Measurements from ENCODE around the gene SERPINA10.
"Not testable (repeated sequence)": the region's sequence is repeated elsewhere in the genome, so short reads cannot be mapped to it uniquely, and the experiment has no call there.

Gene SERPINA10

DNA sequence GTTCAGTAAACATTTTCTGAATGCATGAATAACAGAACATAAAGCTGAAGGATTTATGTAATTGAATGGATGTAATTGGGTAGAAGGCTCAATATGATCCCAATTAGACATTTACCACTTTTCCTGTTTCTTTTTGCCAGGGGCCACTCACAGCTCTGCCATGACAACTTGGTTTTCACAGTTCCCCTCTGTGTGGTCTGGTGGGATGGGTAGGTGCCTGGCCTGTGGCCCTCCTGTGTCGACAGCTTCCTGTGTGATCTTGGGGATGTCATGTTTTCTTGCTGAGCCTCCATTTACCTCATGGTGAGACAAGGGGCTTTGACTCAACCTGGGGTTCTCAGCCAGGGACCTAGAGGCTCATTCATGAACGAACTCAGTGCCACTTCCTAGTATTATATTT, 12.6 kb upstream of the SERPINA10 start:
- TF ChIP-seq, protein P1, sequence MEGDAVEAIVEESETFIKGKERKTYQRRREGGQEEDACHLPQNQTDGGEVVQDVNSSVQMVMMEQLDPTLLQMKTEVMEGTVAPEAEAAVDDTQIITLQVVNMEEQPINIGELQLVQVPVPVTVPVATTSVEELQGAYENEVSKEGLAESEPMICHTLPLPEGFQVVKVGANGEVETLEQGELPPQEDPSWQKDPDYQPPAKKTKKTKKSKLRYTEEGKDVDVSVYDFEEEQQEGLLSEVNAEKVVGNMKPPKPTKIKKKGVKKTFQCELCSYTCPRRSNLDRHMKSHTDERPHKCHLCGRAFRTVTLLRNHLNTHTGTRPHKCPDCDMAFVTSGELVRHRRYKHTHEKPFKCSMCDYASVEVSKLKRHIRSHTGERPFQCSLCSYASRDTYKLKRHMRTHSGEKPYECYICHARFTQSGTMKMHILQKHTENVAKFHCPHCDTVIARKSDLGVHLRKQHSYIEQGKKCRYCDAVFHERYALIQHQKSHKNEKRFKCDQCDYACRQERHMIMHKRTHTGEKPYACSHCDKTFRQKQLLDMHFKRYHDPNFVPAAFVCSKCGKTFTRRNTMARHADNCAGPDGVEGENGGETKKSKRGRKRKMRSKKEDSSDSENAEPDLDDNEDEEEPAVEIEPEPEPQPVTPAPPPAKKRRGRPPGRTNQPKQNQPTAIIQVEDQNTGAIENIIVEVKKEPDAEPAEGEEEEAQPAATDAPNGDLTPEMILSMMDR (conservative IDR thresholded peaks at IDR 0.05): no peak
- TF ChIP-seq ZFX (IDR thresholded peaks at IDR 0.05): no peak

GRCh38 chr14:94304243-94304642, 11.2 kb upstream of the SERPINA10 start:
- TF ChIP-seq, protein P1 (conservative IDR thresholded peaks at IDR 0.05): no peak
- TF ChIP-seq ZFX (IDR thresholded peaks at IDR 0.05): no peak

More for the DNA sequence above, 12.6 kb upstream of the SERPINA10 start:
- no peak overlapping the region for H3K27ac ChIP-seq

DNA sequence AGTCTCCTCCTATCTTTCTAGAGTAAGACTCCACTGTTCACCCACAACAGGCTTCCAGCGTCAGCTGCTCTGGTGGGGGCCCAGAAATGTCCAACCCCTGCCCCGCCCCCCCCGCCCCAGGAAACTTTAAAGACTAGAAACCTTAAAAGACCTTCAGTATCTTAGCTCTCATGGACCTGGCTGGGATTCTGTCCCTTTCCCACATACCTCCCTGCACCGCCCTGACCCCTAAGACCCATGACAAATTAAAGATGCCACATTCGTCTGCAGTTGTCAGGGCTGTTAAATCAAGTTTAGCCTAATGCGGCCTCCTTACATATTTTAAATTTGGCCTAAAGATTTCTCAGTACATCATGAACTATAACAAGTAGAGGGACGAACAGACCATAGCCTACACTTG, 10.0 kb upstream of the SERPINA10 start:
- TF ChIP-seq, protein P1 (conservative IDR thresholded peaks at IDR 0.05): no peak
- no peak for TF ChIP-seq ZFX (IDR thresholded peaks at IDR 0.05)
- H3K27ac ChIP-seq: no peak overlapping the region

More at GRCh38 chr14:94304243-94304642, 11.2 kb upstream of the SERPINA10 start:
- no peak overlapping the region for H3K27ac ChIP-seq

DNA sequence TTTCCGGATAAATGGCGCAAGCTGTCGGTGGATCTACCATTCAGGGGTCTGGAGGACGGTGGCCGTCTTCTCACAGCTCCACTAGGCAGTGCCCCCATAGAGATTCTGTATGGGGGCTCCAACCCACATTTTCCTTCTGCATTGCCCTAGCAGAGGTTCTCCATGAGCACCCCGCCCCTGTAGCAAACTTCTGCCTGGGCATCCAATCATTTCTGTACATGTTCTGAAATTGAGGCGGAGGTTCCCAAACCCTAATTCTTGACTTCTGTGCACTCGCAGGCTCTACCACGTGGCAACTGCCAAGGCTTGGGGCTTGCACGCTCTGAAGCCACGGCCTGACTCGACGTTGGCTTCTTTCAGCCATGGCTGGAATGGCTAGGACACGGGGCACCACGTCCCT, 5.1 kb upstream of the SERPINA10 start:
- H3K27ac ChIP-seq: no peak overlapping the region
- TF ChIP-seq, protein P1 (conservative IDR thresholded peaks at IDR 0.05): no peak
- no peak for TF ChIP-seq ZFX (IDR thresholded peaks at IDR 0.05)

DNA sequence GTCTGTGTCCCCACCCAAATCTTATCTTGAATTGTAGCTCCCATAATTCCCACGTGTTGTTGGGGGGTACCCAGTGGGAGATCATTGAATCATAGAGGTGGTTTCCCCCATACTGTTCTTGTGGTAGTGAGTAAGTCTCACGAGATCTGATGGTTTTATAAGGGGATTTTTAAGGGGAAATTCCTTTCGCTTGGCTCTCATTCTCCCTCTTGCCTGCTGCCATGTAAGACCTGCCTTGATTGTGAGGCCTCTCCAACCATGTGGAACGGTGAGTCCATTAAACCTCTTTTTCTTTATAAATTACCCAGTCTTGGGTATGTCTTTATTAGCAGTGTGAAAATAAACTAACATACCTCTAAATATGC, 3.1 kb upstream of the SERPINA10 start:
- not testable (repeated sequence) for H3K27ac ChIP-seq

DNA sequence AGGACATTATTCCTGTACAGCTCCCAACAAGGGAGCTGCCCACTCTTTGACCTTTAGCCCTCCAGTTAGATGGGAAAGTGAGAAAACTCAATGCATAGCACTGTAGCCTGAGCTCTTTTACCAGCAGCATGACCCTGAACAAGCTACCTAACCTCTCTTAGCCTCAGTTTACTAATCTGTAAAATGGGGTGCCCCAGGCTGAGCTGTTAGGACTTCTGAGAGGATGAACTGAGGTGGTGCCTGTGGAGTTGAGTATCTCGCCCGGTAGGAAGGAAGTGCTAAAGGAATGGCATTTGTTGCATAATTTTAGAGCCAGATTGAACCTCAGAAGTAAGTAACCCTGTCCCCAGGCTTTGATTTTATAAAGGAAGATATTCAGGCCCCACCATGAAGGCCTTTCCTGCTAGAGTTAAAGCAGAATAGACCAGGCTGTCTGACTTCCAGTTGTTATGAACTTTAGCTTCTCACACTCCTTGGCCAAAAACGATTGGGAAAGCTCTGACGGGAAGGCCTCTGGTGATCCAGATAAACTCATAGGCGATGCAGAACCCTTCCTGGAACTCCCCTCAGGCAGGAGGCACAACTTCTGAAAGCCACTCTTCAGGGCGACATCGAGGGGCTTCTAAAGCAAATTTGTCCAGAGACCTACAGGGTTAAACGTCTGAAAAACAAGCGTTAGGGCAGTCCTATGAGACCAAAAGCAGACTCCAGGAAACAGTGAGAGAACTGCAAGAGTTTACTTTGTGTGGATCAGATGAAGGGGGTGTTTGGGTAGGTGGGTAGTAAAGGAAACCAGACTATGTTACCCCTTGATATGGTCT, 2.5 kb upstream of the SERPINA10 start:
- no peak overlapping the region for H3K27ac ChIP-seq
- TF ChIP-seq ZFX (IDR thresholded peaks at IDR 0.05): no peak
- TF ChIP-seq, protein P1 (conservative IDR thresholded peaks at IDR 0.05): no peak

GRCh38 chr14:94293578-94293924, 483 bp upstream of the SERPINA10 start:
- H3K27ac ChIP-seq: no peak overlapping the region
- TF ChIP-seq ZFX (IDR thresholded peaks at IDR 0.05): no peak
- TF ChIP-seq, protein P1 (conservative IDR thresholded peaks at IDR 0.05): no peak

DNA sequence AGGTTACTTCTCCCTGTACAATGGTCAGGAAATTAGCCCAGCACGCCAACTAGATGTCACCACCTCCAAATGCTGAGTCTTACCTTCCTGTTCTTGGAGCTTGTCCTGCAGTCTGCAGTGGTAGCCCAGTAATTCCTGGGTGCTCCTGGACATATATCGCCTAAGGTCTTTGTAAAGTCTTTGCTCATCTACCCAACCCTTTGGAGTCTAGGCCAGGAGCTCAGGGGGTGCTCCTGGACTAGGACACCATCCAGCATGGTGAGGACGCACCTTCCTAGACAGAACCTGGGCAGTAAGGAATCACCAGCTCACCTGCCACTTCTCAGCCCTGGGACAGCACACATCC, 569 bp downstream of the SERPINA10 start:
- H3K27ac ChIP-seq: no peak overlapping the region
- no peak for TF ChIP-seq ZFX (IDR thresholded peaks at IDR 0.05)
- TF ChIP-seq, protein P1 (conservative IDR thresholded peaks at IDR 0.05): no peak

Data from C4-2B (cell line).